LHCN-M2 (cell line): Measurements from ENCODE around the gene LRP1. TPM values are rescaled to one million over a fixed set of nuclear protein-coding genes. Genes with fewer than 3 reads are reported as not detected.
A peak's percentile ranks its signal among the peaks of the same experiment; 100 is the strongest.

Experiments used
- DNase-seq: peaks from one replicate; pipeline ENCODE4 v3.0.0-alpha.2; 2012; ENCODE audit warnings: low read depth
- total RNA-seq: library from RNA; depleted of rRNA; stranded (reverse); fragments of >200 nt; gene quantifications from 2 replicates; pipeline ENCODE4 v1.2.3, GENCODE V29; 2014

Gene LRP1
- total RNA-seq, 1 experiment from 2014 or later = 89.0 TPM

DNA sequence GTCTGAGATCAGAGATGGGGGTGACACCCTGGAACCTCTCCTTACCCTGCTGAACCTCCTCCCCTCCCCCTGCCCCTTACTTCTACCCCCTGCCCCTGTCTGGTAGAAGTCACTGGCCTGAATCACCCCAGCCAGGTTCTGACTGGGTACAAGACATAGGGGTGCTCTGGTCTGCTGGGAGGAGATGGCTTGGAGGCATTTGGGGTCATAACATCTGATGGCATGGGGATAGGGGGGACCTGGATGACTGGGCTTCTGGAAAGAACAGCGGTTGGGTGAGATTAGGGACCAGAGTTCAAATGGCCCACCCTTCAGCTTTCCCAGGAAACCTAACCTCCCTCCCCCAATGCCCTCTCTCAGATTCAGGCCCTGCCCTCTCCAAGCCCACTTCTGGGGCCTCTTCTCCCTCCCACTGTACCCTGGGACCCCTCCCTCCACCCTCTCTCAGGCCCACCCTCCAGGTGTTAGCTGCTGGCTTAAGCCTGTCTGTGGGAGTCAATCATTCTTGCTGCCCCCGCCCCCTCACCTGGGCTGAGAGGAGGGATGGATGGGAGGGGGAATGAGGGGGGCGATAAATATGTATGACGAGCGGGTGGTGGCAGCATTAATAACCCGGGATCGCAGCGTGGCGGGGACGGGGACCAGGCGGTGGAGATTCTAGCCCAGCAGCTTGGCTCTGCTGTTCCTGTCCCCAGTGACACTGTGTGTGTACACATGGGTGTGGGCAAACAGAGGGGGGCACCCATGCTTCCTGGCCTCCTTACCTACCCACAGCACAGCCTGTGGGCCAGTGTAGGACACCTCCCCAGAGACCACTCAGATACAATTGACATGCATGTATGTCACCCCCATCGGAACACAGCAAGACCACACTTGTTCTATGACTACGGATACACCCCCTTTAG is 94.3 kb downstream of the LRP1 start:
- DNase-seq = no peak

DNA sequence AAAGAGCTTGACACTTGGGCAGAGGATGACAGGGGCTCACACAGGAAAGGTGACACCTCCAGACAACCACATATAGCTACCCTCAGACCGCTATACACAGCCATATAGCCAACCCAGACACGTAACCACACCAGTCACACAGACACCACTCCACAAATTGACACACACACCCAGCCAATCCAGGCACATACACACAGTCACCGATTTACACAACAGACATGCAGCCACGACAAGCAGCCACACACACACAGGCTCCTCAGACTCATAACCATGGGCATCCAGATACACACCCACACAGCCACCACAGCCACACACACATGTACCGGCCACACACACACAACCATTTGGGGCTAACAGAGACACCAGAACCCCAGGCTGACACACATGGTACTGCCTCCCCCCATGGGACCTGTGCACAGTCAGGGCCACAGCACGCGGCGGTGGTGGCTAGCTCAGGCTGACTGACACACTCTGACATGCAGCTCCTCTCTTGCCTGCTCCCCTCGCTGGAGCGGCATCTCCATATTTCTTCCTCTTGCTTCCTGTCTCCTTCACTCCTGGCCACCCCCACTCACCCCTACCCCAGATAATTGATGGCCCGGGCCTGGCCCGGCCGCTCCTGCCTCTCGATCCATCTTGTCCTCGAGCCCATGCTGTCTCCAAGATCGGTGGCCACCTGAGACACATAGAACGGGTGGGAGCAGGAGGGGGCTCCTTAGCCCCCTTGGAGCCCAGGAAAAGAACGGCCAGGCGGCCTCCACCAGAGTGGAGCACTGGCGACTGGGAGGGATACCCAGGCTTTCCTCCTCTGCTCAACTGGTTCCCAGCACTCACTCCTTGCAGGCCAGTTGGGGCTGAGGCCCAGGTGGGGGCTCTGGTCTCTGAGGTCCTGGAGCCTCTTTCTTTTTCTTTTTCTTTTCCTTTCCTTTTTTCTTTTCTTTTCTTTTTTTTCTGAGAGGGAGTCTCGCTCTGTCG is 95.2 kb downstream of the LRP1 start:
- no peak for DNase-seq

DNA sequence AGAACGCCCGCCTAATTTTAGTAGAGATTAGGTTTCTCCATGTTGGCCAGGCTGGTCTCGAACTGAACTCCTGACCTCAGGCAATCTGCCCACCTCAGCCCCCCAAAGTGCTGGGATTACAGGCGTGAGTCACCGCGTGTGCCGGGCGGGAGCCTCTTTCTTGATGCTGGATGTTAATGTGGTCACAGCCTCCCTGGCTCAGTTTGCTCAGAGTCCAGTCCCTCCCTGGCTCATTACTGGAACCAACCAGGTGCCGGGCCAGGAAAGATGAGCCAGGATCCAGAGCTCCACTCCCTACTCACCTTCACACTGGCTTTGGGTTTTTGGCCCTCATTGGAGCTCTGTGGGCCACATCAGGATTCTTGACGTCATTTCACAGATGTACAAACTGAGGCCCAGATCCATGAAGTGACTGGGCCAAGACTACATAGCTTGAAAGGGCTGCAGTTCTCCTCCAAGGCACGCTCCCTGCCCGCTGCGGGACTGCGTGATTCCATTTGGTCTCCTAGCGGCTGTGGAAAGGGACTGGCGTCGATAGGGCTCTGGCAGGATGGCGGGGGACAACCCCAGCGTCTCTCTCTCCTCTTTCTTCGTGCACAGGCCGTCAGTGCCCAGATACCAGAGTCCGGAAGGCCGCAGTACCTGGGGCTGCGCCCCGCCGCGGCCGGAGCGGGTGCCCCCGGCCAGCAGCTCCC is 96.1 kb downstream of the LRP1 start:
- DNase-seq = no peak

DNA sequence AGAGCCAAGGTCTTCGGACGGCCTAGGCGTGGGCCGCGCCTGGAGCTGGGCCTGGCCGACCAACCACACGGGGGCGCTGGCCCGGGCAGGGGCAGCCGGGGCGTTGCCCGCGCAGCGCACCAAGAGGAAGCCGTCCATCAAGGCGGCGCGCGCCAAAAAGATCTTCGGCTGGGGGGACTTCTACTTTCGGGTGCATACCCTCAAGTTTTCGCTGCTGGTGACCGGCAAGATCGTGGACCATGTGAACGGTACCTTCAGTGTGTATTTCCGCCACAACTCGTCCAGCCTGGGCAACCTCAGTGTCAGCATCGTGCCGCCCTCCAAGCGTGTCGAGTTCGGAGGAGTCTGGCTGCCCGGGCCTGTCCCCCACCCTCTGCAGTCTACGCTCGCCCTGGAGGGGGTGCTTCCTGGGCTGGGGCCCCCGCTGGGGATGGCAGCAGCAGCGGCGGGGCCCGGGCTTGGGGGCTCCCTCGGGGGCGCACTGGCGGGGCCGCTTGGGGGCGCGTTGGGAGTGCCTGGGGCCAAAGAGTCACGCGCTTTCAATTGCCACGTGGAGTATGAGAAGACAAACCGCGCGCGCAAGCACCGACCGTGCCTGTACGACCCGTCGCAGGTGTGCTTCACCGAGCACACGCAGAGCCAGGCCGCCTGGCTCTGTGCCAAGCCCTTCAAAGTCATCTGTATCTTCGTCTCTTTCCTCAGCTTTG is 96.8 kb downstream of the LRP1 start:
- no peak for DNase-seq

DNA sequence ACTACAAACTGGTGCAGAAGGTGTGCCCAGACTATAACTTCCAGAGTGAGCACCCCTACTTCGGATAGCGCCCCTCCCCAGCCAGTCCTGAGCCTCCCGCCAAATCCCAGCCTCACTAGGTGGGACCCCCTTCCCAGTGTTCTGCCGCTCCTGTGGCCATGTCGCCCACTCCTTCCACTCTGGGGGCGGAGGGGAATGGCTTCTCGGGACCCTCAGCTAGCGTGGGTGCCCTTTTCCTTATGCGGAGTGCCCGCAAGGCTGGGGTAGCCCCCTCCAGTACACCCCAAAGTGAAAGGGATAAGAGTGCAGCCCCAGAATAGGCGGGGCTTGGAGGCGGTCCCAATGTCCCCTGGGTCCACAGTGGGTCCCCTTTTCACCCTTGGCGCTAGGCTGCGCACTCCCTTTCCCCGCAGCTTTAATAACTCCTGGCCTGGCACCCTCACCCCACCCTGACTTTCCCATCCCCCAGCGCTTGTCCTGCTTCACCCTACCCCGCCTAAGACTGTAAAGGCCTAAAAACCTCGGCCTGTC is 97.5 kb downstream of the LRP1 start:
- DNase-seq = no peak

DNA sequence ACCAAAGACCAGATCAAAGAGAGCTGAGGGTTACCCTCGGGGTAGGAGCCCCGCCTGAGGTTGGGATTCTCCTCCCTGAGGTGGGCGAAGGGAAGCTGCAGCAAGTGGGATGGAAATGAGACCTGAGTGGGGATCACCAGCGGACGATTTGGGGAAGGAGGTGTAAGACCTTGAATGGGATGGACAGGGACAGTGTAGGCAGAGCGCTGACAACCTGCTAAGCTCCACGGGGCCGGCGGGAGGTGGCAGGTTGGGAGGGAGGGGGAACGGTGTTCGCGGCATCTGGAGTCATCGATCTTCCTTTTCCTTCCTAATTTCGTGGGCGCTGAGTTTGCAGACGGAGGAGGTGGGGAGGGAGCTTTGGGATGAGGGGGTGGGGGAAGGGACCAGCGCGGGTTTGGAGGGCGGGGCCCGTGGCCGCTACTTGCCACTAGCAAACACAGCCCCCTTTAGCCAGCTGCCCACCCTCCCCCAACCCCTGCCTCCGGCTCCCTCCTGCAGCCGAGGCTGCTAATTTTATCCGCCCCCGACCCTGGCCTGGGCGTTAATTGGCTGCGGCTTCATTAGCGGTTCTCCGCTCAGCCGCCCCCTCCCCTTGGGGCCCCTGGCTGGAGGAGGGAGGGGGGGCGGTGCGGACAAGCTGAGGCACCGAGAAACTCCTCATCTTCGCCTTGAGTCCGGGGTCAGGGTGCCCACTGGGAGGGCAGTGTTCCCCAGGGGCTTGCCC is 98.5 kb downstream of the LRP1 start:
- no peak for DNase-seq

DNA sequence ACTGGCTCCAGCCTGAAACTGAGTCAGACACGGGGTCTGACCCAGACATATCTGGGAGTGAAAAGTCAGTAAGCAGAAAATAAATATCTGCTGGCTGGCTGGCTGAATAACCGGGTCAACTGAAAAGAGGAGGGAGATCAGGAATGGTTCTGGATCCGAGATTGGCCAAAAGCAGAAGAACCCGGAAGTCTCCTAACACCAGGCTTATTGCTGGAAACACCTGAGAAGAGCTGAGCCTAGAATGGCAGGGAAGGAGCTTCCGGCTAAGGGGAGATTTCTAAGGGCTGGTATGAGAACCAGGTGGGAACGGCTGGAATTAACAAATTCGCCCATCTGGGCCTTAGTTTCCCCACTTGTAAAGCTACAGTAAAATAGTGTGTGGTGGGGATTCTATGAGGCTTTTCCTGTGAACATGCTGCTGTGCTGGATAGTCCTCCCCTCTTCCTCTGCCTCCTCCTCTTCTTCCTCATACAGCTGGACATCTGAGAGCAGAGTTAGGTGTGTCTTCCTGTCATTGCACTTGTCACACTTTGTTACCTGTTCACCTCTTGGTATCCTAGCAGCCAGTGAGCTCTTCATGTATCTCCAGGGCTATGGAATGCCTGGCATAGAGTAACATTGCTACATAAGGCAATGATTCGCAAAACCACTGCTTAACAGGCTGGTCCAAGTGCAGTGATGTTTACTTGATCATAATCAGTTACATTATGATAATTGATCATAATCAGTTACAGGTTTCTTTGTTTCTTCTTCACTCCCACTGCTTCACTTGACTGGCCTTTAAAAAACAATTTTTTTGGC is 99.2 kb downstream of the LRP1 start:
- DNase-seq = no peak

DNA sequence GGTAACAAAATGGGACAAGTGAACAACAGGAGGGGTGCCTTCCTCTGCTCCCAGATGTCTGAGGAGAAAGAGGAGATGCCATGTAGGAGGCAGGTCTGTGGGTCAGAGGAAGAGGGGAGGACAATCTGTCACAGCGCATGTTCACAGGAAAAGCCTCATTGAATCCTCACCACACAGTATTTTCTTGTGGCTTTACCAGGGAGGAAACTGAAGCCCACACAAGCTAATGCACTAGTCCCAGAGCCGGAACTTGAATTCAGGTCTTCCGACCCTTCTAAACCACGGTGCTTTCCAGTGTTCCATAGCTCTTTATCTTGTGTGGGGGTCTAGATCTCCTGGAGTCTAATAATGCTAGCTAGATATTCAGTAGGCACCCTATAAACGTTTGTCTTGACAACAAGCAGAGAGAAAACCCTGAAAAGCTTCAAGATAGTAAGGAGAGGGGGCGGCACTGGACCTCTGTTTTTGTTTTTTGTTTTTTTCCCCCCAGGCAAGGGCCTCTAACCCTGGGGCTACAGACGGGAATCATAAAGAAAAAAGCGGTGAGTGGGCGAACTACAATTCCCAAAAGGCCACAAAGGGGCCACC is 100.9 kb downstream of the LRP1 start:
- DNase-seq = no peak

DNA sequence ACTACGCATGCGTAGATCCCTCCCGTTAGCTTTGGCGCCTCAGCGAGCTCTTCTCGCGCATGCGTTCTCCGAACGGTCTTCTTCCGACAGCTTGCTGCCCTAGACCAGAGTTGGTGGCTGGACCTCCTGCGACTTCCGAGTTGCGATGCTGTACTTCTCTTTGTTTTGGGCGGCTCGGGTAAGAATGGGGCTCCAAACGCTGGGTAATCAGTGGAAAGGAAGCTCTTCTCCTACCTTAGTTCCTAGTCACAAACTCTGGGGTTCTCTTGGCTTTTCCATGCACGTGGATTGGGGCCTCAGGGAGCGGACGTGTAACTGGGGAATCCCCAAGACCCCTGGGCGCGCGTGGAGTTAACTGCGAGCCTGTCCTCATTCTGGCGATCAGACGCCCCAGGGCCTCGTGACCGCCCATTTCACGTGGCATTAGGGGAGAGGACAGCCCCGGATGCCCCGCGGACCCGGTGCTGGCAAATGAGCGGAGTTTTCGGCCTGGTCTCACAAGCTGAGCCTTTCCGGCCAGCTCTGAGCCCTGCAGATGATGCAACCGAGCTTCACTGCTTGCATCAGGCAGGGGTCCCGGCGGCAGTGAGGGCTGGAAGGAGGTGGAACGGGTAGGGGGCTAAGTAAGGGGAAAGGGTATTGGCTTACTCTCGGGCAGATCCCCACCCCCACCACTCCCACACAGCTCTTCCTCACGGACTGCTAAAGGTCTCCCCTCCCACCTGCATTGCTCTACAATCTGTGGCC is 101.5 kb downstream of the LRP1 start, which contains the start of gene SHMT2:
Gene SHMT2 (plus strand): TSS at position 78 of the 747 bp plus-strand sequence. CDS start 68 bp downstream, at position 146.
- peak; percentile 93 for DNase-seq

DNA sequence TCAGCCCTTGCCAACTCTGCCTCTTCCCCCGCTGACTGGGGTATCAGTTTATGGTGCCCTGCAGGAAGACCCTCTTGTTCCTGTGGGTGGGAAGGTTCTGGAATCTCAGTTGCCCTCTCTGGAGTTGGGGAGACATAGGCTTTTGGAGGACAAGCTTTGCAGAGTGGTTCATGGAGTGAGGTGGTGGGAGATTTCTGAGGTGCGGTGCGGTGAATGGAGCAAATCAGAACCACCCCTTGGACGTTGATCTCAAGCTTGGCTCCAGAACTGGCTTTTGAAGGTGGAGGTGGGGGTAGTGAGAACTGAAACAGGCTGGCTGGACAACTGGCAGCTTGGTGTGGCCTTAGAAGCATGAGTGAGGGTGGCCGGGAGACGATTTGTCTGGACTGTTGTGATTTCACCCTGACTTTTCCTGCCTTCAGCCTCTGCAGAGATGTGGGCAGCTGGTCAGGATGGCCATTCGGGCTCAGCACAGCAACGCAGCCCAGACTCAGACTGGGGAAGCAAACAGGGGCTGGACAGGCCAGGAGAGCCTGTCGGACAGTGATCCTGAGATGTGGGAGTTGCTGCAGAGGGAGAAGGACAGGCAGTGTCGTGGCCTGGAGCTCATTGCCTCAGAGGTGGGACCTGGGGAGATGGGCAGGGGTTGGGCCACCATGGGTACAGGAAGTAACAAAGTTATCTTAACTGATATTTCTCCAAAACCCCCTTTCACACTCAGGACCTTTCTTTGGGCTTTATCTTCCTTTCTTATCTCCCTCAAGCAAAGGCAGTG is 102.3 kb downstream of the LRP1 start:
- no peak for DNase-seq

DNA sequence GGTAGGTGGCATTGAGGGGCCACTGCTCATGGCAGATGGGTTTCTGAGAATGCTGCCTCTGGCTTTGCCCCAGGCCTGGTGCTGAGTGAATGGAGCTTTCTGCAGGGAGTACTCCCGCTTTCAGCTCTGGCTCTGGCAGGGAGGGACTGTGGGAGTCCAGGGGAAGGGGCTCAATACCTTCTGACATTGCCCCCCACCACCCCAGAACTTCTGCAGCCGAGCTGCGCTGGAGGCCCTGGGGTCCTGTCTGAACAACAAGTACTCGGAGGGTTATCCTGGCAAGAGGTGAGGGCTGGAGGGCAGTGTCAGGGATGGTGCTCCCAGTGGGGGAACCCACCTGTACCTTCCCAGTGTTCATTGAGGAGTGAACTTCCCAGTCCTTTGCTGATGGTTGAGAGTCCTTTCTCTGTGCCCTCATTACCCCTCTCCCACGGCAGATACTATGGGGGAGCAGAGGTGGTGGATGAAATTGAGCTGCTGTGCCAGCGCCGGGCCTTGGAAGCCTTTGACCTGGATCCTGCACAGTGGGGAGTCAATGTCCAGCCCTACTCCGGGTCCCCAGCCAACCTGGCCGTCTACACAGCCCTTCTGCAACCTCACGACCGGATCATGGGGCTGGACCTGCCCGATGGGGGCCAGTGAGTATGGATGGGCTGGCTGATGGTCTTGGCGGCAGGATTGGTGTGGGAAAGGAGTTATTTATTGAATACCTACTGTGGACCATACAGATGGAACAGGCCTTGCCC is 103.2 kb downstream of the LRP1 start:
- DNase-seq = no peak

DNA sequence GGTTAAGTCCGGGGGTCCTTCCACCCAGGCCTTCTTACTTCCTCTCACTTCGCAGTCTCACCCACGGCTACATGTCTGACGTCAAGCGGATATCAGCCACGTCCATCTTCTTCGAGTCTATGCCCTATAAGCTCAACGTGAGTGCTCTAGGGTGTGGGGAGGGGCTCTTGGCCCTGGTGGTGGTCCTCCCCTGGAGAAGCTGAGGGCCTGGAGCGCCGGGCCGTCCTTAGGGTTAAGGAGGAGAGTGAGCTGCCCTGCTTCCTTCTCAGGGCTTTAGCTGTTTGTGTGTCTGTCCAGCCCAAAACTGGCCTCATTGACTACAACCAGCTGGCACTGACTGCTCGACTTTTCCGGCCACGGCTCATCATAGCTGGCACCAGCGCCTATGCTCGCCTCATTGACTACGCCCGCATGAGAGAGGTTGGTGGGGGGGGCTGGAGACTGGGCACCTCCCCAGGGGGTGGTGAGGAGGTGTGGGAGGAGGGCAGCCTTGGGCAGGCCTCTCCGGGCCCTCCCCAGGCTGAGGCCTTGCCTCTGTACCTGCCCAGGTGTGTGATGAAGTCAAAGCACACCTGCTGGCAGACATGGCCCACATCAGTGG is 104.0 kb downstream of the LRP1 start:
- DNase-seq = no peak

DNA sequence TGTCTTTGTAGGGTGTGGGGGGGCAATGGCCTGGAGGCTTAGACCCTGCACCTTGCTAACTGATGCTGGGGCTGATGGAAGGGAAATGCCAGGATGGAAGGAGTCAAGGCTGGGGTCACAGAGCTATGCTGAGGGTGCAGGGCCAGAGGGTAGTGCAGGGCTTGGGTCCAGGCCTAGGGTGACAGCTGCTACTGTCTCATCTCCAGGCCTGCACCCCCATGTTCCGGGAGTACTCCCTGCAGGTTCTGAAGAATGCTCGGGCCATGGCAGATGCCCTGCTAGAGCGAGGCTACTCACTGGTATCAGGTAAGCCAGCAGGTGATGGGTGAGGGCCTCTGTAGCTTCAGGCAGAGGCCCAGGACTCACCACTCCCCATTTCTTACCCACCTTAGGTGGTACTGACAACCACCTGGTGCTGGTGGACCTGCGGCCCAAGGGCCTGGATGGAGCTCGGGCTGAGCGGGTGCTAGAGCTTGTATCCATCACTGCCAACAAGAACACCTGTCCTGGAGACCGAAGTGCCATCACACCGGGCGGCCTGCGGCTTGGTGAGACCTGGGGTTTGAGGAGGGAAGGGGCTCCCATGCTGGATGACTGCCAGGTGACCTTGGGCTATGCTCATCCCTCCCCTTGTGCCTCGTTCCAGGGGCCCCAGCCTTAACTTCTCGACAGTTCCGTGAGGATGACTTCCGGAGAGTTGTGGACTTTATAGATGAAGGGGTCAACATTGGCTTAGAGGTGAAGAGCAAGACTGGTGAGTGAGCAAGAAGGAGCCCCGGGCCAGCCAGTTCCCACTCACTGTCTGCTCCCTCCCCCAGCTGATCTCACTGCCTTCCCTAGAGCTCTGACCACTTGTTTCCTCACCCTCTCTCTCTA is 105.3 kb downstream of the LRP1 start:
- DNase-seq = no peak

DNA sequence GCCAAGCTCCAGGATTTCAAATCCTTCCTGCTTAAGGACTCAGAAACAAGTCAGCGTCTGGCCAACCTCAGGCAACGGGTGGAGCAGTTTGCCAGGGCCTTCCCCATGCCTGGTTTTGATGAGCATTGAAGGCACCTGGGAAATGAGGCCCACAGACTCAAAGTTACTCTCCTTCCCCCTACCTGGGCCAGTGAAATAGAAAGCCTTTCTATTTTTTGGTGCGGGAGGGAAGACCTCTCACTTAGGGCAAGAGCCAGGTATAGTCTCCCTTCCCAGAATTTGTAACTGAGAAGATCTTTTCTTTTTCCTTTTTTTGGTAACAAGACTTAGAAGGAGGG is 105.9 kb downstream of the LRP1 start:
- no peak for DNase-seq

DNA sequence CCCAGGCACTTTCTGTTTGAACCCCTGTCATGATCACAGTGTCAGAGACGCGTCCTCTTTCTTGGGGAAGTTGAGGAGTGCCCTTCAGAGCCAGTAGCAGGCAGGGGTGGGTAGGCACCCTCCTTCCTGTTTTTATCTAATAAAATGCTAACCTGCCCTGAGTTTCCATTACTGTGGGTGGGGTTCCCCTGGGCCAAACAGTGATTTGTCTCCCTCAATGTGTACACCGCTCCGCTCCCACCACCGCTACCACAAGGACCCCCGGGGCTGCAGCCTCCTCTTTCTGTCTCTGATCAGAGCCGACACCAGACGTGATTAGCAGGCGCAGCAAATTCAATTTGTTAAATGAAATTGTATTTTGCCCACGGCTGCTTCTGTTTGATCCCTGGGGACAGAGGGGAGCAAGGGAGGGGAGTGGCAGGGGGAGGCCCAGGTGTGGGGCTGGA is 106.3 kb downstream of the LRP1 start:
- DNase-seq = no peak
